Endodermal cell (in vitro differentiated cells): ENCODE results near the gene SYNPO2. TPM values are rescaled to one million over a fixed set of nuclear protein-coding genes. Genes with fewer than 3 reads are reported as not detected.

Experiments used
- DNase-seq: peaks from one replicate; pipeline ENCODE4 v3.0.0-alpha.2; 2017
- H3K27ac ChIP-seq: 2 replicates; pipeline ENCODE4 v1.5.1; 2013; ENCODE audit warnings: mild to moderate bottlenecking, low read depth, low read length, moderate library complexity
- H3K27me3 ChIP-seq: 2 replicates; pipeline ENCODE4 v1.6.1; 2013; ENCODE audit warnings: mild to moderate bottlenecking, low read length, moderate library complexity; ENCODE audit not compliant: insufficient read depth, control insufficient read depth, poor library complexity, severe bottlenecking
- H3K36me3 ChIP-seq: 2 replicates; pipeline ENCODE4 v1.7.0; 2013; ENCODE audit warnings: mild to moderate bottlenecking, low read length, moderate library complexity; ENCODE audit not compliant: control insufficient read depth, insufficient read depth
- H3K4me1 ChIP-seq: one replicate; pipeline ENCODE4 v1.7.0; 2013; ENCODE audit warnings: low read length; ENCODE audit not compliant: control insufficient read depth, insufficient read depth
- H3K4me3 ChIP-seq: 2 replicates; pipeline ENCODE4 v1.5.1; 2013; ENCODE audit warnings: mild to moderate bottlenecking, low read length, moderate library complexity
- H3K9ac ChIP-seq: 2 replicates; pipeline ENCODE4 v1.6.1; 2013; ENCODE audit warnings: mild to moderate bottlenecking, low read length, moderate library complexity; ENCODE audit not compliant: poor library complexity, severe bottlenecking; ENCODE audit errors: extremely low read depth
- H3K9me3 ChIP-seq: 2 replicates; pipeline ENCODE4 v1.6.1; 2013; ENCODE audit warnings: mild to moderate bottlenecking, low read length, moderate library complexity; ENCODE audit not compliant: control insufficient read depth
- H3K27ac Mint-ChIP-seq: 2 replicates; pipeline ENCODE4 v1.8.0; 2020; ENCODE audit warnings: mixed read lengths
- H3K27me3 Mint-ChIP-seq: 2 replicates; pipeline ENCODE4 v1.8.0; 2021; ENCODE audit warnings: mild to moderate bottlenecking, mixed read lengths; ENCODE audit not compliant: insufficient read depth
- H3K36me3 Mint-ChIP-seq: 2 replicates; pipeline ENCODE4 v1.8.0; 2020; ENCODE audit warnings: low read depth, mixed read lengths
- H3K4me1 Mint-ChIP-seq: 2 replicates; pipeline ENCODE4 v1.8.0; 2020; ENCODE audit warnings: mixed read lengths
- H3K4me3 Mint-ChIP-seq: 2 replicates; pipeline ENCODE4 v1.8.0; 2020; ENCODE audit warnings: mild to moderate bottlenecking, moderate library complexity, mixed read lengths
- H3K9me3 Mint-ChIP-seq: 2 replicates; pipeline ENCODE4 v1.8.0; 2020; ENCODE audit warnings: mild to moderate bottlenecking, mixed read lengths
- WGBS, 2 experiments: methylation state at CpG; one replicate each; pipeline versions ENCODE4 v1.1.5 to v1.1.7; 2013; ENCODE audit warnings: missing lambda C conversion rate in 2 of 2, mixed read lengths in 1 of 2; ENCODE audit not compliant: insufficient coverage in 1 of 2, insufficient read length in 1 of 2; 5-methylcytosine and 5-hydroxymethylcytosine counted together
- total RNA-seq, 2 donors: library from RNA; stranded (reverse); fragmentation: NEBNext Ultra II Directional in 1 of 2; extraction: Animal tissue kit (Norgen Biotek cat#: 25700) in 1 of 2; gene quantifications; 2 replicates in 1 of 2; 3 replicates in 1 of 2; pipeline ENCODE4 v1.2.1, GENCODE V29; 2021
- TF ChIP-seq, protein P1 (sequence below): fragments of 200-600 bp; sonication (generic); conservative IDR thresholded peaks from 2 replicates; pipeline ENCODE4 v1.5.0; 2021; ENCODE audit warnings: antibody characterized with exemption, mild to moderate bottlenecking

Gene SYNPO2
- total RNA-seq, 2 donors from 2014 or later, result 0.09 to 0.37 TPM

GRCh38 chr4:119032921-119033685, 144.4 kb downstream of the SYNPO2 start:
- H3K9me3 Mint-ChIP-seq, result no peaks in the 10 kb centered on the region

DNA sequence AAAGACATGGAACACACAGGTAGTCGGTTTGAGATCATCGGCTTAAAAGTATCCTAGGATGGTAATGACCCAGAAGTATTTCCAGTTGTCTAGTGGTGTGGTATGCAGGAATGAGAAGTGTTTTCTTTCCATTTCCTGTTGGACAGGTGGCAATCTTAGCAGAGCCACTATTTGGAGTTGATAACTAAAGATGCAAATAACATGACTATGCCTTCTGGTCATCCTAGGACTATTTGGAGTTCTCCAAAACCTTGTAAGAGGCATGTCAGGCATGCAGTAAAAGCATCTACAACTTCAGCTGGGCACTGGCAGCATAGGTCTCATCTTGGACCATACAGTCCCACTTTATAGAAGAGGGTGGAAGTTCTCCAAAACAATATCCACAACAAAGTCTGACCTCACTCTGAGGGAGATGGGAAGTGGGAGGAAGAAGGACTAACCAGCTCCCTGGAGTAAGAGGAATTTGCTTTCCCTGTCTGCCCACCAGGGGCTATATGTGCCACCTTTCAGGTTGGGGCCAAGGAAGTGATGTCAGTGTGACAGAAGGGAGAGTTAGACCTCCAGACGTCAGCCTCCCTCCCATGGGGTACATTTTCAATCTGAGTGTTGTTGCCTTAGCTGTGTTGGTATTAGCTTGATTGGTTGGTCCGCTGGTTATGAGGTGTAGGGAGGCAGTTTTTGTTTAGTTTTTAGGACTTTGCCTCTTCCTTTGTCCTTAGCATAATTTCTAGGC, 145.8 kb downstream of the SYNPO2 start:
- Mint-ChIP-seq H3K9me3 (no peaks in the 10 kb centered on the region), H3K27me3 (no peaks in the 10 kb centered on the region), H3K27ac (no peak overlapping the region), H3K36me3 (no peaks in the 10 kb centered on the region), H3K4me3 (no peak overlapping the region), H3K4me1 (peaks cover 2% of the 10 kb centered on the region)
- Histone ChIP-seq H3K4me1 (no peaks in the 10 kb centered on the region), H3K9me3 (no peaks in the 10 kb centered on the region), H3K27me3 (no peaks in the 10 kb centered on the region), H3K9ac (no peak overlapping the region), H3K36me3 (no peaks in the 10 kb centered on the region), H3K27ac (no peak overlapping the region), H3K4me3 (no peak overlapping the region)
- peak; percentile 70 for DNase-seq
- TF ChIP-seq, protein P1, sequence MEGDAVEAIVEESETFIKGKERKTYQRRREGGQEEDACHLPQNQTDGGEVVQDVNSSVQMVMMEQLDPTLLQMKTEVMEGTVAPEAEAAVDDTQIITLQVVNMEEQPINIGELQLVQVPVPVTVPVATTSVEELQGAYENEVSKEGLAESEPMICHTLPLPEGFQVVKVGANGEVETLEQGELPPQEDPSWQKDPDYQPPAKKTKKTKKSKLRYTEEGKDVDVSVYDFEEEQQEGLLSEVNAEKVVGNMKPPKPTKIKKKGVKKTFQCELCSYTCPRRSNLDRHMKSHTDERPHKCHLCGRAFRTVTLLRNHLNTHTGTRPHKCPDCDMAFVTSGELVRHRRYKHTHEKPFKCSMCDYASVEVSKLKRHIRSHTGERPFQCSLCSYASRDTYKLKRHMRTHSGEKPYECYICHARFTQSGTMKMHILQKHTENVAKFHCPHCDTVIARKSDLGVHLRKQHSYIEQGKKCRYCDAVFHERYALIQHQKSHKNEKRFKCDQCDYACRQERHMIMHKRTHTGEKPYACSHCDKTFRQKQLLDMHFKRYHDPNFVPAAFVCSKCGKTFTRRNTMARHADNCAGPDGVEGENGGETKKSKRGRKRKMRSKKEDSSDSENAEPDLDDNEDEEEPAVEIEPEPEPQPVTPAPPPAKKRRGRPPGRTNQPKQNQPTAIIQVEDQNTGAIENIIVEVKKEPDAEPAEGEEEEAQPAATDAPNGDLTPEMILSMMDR, result peak; percentile 63
- WGBS, 2 experiments, result 86 to 93% methylated on average over 3 to 4 of the region's 4 CpGs

More at GRCh38 chr4:119032921-119033685, 144.4 kb downstream of the SYNPO2 start:
- Mint-ChIP-seq H3K36me3 (no peaks in the 10 kb centered on the region), H3K27ac (no peak overlapping the region), H3K4me3 (no peak overlapping the region), H3K27me3 (no peaks in the 10 kb centered on the region), H3K4me1 (peaks cover 2% of the 10 kb centered on the region)
- H3K27me3 ChIP-seq, result no peaks in the 10 kb centered on the region
- WGBS, 2 experiments, result 87% methylated on average over 4 to 6 of the region's 6 CpGs
- H3K27ac ChIP-seq, result no peak overlapping the region
- TF ChIP-seq, protein P1, result no peak
- no peaks in the 10 kb centered on the region for H3K4me1 ChIP-seq
- H3K4me3 ChIP-seq, result no peak overlapping the region
- H3K9ac ChIP-seq, result no peak overlapping the region
- H3K9me3 ChIP-seq, result no peaks in the 10 kb centered on the region
- H3K36me3 ChIP-seq, result no peaks in the 10 kb centered on the region
- no peak for DNase-seq

- Mint-ChIP-seq H3K9me3 (no peaks in the 10 kb centered on the region), H3K4me1 (peaks cover 14% of the 10 kb centered on the region), H3K27me3 (no peaks in the 10 kb centered on the region), H3K27ac (no peak overlapping the region), H3K36me3 (no peaks in the 10 kb centered on the region), H3K4me3 (no peak overlapping the region)
- Histone ChIP-seq H3K36me3 (no peaks in the 10 kb centered on the region), H3K27ac (no peak overlapping the region), H3K4me3 (no peak overlapping the region), H3K27me3 (no peaks in the 10 kb centered on the region), H3K9me3 (no peaks in the 10 kb centered on the region), H3K9ac (no peak overlapping the region), H3K4me1 (peaks cover 7% of the 10 kb centered on the region)
- no peak for DNase-seq
- 85 to 93% methylated on average over 3 to 8 of the region's 8 CpGs for WGBS, 2 experiments
- TF ChIP-seq, protein P1, result no peak
Observed at GRCh38 chr4:119035951-119036737, 147.5 kb downstream of the SYNPO2 start.
